KMS-11 (cell line): ENCODE measurements around the gene PNMA6E.
"Not testable (repeated sequence)": the region's sequence is repeated elsewhere in the genome, so short reads cannot be mapped to it uniquely, and the experiment has no call there.

Experiments used
- H2AFZ ChIP-seq: fragments of 200-600 bp; sonication (generic); 2 replicates; pipeline ENCODE4 v1.6.1; 2016; ENCODE audit warnings: antibody characterized with exemption, mixed run types, low read depth
- H3K27ac ChIP-seq: fragments of 200-600 bp; sonication (generic); 2 replicates; pipeline ENCODE4 v1.6.1; 2016; ENCODE audit warnings: mild to moderate bottlenecking, mixed run types
- H3K27me3 ChIP-seq: fragments of 200-600 bp; sonication (generic); 2 replicates; pipeline ENCODE4 v1.6.1; 2017; ENCODE audit warnings: mild to moderate bottlenecking, low read depth, mixed run types, moderate library complexity; ENCODE audit not compliant: insufficient read depth
- H3K36me3 ChIP-seq: fragments of 200-600 bp; sonication (generic); 2 replicates; pipeline ENCODE4 v1.6.1; 2017; ENCODE audit warnings: mild to moderate bottlenecking, mixed run types; ENCODE audit not compliant: insufficient read depth
- H3K4me1 ChIP-seq: fragments of 200-600 bp; sonication (generic); 2 replicates; pipeline ENCODE4 v1.6.1; 2016; ENCODE audit warnings: mild to moderate bottlenecking, low read depth, mixed run types; ENCODE audit not compliant: poor library complexity, severe bottlenecking
- H3K4me2 ChIP-seq: fragments of 200-600 bp; sonication (generic); 2 replicates; pipeline ENCODE4 v1.7.0; 2016; ENCODE audit warnings: mild to moderate bottlenecking, mixed run types
- H3K4me3 ChIP-seq: fragments of 200-600 bp; sonication (generic); IDR thresholded peaks from 2 replicates; pipeline ENCODE4 v1.6.1; 2017; ENCODE audit warnings: low read depth, low read length, mixed read lengths; ENCODE audit not compliant: insufficient read depth
- H3K79me2 ChIP-seq: fragments of 200-600 bp; sonication (generic); 2 replicates; pipeline ENCODE4 v1.6.1; 2016; ENCODE audit warnings: low read depth, mixed run types; ENCODE audit not compliant: insufficient read depth
- H3K9ac ChIP-seq: fragments of 200-600 bp; sonication (generic); 2 replicates; pipeline ENCODE4 v1.6.1; 2016; ENCODE audit warnings: mild to moderate bottlenecking, mixed run types
- H4K20me1 ChIP-seq: fragments of 200-600 bp; sonication (generic); 2 replicates; pipeline ENCODE4 v1.6.1; 2016; ENCODE audit warnings: mild to moderate bottlenecking, mixed run types; ENCODE audit not compliant: insufficient read depth
- TF ChIP-seq, protein P1 (sequence below): fragments of 200-600 bp; sonication (generic); conservative IDR thresholded peaks from 2 replicates; pipeline ENCODE4 v1.6.1; 2017; ENCODE audit warnings: low read depth, mild to moderate bottlenecking, antibody characterized with exemption, low read length, moderate library complexity, mixed read lengths

The PNMA6E gene

DNA sequence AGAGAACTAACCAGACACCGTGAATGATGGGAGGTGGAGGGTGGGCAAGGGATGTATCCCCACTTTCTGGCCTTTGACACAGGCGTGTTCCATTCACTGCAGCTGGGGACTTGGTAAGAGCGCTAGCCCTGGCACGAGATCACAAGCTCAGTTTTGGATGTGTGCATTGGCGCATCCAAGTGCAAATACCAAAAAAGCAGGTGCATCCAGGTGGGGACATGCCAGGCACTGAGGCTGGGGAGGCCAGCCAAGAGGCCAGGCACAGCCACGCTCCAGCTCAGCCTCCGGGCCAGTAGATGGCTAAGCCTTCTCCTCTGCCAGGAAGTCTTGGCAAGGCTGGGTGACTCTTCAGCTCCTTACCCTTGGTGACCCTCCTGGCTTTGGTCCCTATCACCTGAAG lies 5.8 kb upstream of the PNMA6E start:
- H3K36me3 ChIP-seq: no peaks in the 10 kb centered on the region
- no peaks in the 10 kb centered on the region for H3K79me2 ChIP-seq
- H3K27ac ChIP-seq: no peak overlapping the region
- no peaks in the 10 kb centered on the region for H4K20me1 ChIP-seq
- no peaks in the 10 kb centered on the region for H3K4me1 ChIP-seq
- no peak overlapping the region for H3K4me2 ChIP-seq
- H2AFZ ChIP-seq: no peak overlapping the region
- H3K4me3 ChIP-seq: no peak overlapping the region
- TF ChIP-seq, protein P1, sequence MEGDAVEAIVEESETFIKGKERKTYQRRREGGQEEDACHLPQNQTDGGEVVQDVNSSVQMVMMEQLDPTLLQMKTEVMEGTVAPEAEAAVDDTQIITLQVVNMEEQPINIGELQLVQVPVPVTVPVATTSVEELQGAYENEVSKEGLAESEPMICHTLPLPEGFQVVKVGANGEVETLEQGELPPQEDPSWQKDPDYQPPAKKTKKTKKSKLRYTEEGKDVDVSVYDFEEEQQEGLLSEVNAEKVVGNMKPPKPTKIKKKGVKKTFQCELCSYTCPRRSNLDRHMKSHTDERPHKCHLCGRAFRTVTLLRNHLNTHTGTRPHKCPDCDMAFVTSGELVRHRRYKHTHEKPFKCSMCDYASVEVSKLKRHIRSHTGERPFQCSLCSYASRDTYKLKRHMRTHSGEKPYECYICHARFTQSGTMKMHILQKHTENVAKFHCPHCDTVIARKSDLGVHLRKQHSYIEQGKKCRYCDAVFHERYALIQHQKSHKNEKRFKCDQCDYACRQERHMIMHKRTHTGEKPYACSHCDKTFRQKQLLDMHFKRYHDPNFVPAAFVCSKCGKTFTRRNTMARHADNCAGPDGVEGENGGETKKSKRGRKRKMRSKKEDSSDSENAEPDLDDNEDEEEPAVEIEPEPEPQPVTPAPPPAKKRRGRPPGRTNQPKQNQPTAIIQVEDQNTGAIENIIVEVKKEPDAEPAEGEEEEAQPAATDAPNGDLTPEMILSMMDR: no peak
- H3K9ac ChIP-seq: no peak overlapping the region
- no peaks in the 10 kb centered on the region for H3K27me3 ChIP-seq

DNA sequence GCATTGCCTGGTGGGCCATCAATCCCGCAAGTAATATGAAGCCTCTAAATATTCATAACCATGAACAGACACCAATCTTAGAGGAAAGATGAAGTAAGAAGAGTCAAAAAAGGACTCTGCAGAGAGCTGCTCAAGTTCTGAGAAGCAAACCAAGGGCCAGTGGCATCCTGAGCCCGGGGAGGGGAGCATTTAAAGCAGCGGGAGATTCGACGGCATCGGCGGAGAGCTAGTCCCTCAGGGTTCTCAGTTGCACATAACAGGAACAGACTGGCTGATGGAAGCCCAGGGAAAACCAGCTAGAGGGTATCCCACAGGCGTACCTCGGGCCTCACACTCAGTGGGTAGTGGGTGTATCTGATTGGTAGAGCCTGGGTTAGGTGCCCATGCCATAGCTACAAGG lies 4.9 kb upstream of the PNMA6E start:
- no peak overlapping the region for H2AFZ ChIP-seq
- TF ChIP-seq, protein P1: no peak

DNA sequence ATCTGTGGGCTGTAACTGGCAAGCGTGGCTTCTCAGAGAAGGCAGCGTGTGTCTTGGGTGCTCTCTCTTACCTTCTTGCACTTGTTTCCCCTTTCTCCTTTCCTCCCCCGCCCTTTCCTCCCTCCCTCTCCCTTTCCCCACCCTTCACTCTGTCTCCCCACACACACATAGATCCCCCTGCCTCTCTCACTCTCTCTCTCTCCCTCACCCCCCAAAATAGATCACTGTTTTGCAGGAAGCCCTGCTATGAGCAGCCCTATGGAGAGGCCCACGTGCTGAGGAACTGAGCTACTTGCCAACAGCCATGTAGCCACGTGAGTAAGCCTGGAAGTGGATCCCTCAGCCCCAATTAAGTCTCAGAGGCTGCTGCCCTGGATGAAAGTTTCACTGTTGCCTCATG lies 4.3 kb upstream of the PNMA6E start:
- TF ChIP-seq, protein P1: no peak
- Histone ChIP-seq H3K36me3 (no peaks in the 10 kb centered on the region), H3K4me2 (no peak overlapping the region), H4K20me1 (no peaks in the 10 kb centered on the region), H3K27ac (no peak overlapping the region), H3K4me3 (no peak overlapping the region), H3K9ac (no peak overlapping the region), H3K79me2 (no peaks in the 10 kb centered on the region), H2AFZ (no peak overlapping the region), H3K4me1 (no peaks in the 10 kb centered on the region), H3K27me3 (no peaks in the 10 kb centered on the region)

More for the DNA sequence above, 4.9 kb upstream of the PNMA6E start:
- no peak overlapping the region for H3K4me3 ChIP-seq
- no peaks in the 10 kb centered on the region for H3K79me2 ChIP-seq
- H3K27me3 ChIP-seq: no peaks in the 10 kb centered on the region
- H3K27ac ChIP-seq: no peak overlapping the region
- H3K36me3 ChIP-seq: no peaks in the 10 kb centered on the region
- no peak overlapping the region for H3K9ac ChIP-seq
- no peaks in the 10 kb centered on the region for H3K4me1 ChIP-seq
- no peak overlapping the region for H3K4me2 ChIP-seq
- no peaks in the 10 kb centered on the region for H4K20me1 ChIP-seq

DNA sequence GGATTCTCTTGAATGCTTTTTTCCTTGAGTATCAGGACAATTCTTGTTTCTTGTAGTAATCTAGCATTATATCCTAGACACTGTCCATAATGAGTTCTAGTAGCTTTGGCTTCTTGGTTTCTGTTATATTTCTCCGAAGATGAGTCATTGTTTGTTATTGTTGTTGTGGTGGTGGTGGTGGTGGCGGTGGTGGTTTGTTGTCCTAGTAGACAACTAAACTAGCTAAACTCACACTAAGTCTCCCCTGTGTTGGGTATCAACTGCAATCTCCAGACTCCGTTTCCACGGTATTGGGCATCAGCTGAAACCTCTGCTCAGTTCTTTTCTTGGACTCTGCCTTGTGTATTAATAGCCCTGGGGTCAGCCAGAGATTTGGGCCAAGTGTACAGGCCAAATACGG lies 3.2 kb upstream of the PNMA6E start:
- H3K4me3 ChIP-seq, H2AFZ ChIP-seq, H3K4me2 ChIP-seq, H3K27ac ChIP-seq, H3K79me2 ChIP-seq, H3K36me3 ChIP-seq, H3K27me3 ChIP-seq, H4K20me1 ChIP-seq, H3K9ac ChIP-seq, H3K4me1 ChIP-seq: not testable (repeated sequence)

DNA sequence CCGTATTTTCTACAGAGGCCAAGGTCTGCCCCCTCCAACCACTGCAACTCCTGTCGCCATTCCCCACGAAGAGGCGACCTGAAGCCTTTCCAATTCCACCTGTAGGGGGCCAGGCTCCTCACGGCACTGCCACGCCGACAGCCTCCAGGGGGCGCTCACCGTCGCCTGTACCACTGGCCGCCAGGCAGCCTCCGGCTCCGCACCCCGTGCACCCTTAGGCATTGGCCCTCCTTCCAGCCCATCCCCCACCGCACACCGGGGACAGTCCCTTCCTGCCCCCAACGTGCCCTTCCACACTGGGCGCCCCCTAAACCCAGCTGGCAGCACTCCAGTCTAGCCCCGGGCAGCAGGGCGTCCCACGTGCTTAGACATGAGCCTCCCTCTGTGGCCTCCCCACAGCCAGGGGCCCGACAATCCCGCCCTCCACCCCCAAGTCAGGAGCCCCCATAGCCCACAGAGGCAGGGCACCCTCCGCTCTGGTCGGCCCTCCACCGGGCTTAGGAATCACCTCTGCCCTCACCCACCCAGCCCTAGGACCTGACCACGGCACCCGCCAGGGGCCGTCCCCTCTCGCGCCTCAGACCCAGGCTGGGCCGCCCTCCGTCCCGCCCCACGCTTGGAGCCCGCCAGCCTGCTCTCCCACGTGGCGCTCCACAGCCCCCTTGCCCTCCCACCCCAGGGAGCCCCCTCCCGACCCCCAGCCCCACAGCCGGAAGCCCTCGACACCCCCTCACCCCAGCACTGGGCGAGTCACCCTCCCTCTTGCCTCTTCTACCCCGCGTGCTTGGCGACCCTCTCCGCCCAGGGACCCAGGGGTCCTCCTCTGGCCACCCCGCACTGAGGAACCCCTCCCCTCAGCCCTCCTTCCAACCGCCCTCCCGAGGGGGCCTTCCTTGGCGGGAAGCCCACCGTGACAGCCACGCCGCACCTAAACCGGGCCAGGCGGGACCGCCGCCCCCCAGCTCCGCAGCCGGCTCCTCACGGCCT lies 711 bp downstream of the PNMA6E start:
- Histone ChIP-seq H3K4me1 (no peaks in the 10 kb centered on the region), H3K4me3 (no peak overlapping the region), H3K9ac (no peak overlapping the region), H2AFZ (no peak overlapping the region), H3K79me2 (no peaks in the 10 kb centered on the region), H3K4me2 (no peak overlapping the region), H4K20me1 (no peaks in the 10 kb centered on the region), H3K27ac (no peak overlapping the region), H3K27me3 (no peaks in the 10 kb centered on the region), H3K36me3 (no peaks in the 10 kb centered on the region)
- TF ChIP-seq, protein P1: peak; percentile 40
